Measurements from ENCODE around the gene AGMO.
A peak's percentile ranks its signal among the peaks of the same experiment; 100 is the strongest.
"Not testable (repeated sequence)": the region's sequence is repeated elsewhere in the genome, so short reads cannot be mapped to it uniquely, and the experiment has no call there.

The AGMO gene

GRCh38 chr7:15558756-15559155, 3.1 kb downstream of the AGMO start:
- DNase-seq: peak; percentile 59

- no peak for DNase-seq
Observed at GRCh38 chr7:15557686-15558085, 4.1 kb downstream of the AGMO start.

- DNase-seq: no peak
Observed at GRCh38 chr7:15557186-15557585, 4.6 kb downstream of the AGMO start.

GRCh38 chr7:15556339-15557105, 5.3 kb downstream of the AGMO start:
- no peak for DNase-seq

- no peak for DNase-seq
Observed at GRCh38 chr7:15555381-15555859, 6.4 kb downstream of the AGMO start.

- no peak for DNase-seq
Observed at GRCh38 chr7:15554744-15555143, 7.1 kb downstream of the AGMO start.

GRCh38 chr7:15554081-15554480, 7.7 kb downstream of the AGMO start:
- DNase-seq: peak; percentile 86

GRCh38 chr7:15547320-15547719, 14.5 kb downstream of the AGMO start:
- DNase-seq: not testable (repeated sequence)

GRCh38 chr7:15546272-15546792, 15.5 kb downstream of the AGMO start:
- no peak for DNase-seq

GRCh38 chr7:15544050-15544449, 17.8 kb downstream of the AGMO start:
- DNase-seq: no peak

- DNase-seq: no peak
Observed at GRCh38 chr7:15543256-15543655, 18.6 kb downstream of the AGMO start.

GRCh38 chr7:15527648-15528047, 34.2 kb downstream of the AGMO start:
- DNase-seq: no peak

GRCh38 chr7:15525652-15526263, 36.1 kb downstream of the AGMO start:
- DNase-seq: no peak

GRCh38 chr7:15524077-15524476, 37.7 kb downstream of the AGMO start:
- no peak for DNase-seq

GRCh38 chr7:15517865-15518264, 44.0 kb downstream of the AGMO start:
- not testable (repeated sequence) for DNase-seq

GRCh38 chr7:15515252-15515651, 46.6 kb downstream of the AGMO start:
- DNase-seq: no peak

GRCh38 chr7:15508258-15508657, 53.6 kb downstream of the AGMO start:
- DNase-seq: no peak

- no peak for DNase-seq
Observed at GRCh38 chr7:15507708-15508107, 54.1 kb downstream of the AGMO start.

- no peak for DNase-seq
Observed at GRCh38 chr7:15507171-15507570, 54.6 kb downstream of the AGMO start.

GRCh38 chr7:15505761-15506160, 56.1 kb downstream of the AGMO start:
- no peak for DNase-seq

GRCh38 chr7:15504351-15504750, 57.5 kb downstream of the AGMO start:
- no peak for DNase-seq

- no peak for DNase-seq
Observed at GRCh38 chr7:15503603-15504290, 58.1 kb downstream of the AGMO start.

GRCh38 chr7:15498465-15498864, 63.4 kb downstream of the AGMO start:
- DNase-seq: no peak

- DNase-seq: no peak
Observed at GRCh38 chr7:15495170-15495569, 66.6 kb downstream of the AGMO start.
